GM19351 (cell line): ENCODE results near the gene CDKL1.
A peak's percentile ranks its signal among the peaks of the same experiment; 100 is the strongest.
"Not testable (repeated sequence)": the region's sequence is repeated elsewhere in the genome, so short reads cannot be mapped to it uniquely, and the experiment has no call there.

Source experiments
- ATAC-seq: cut with Tn5 transposase; IDR thresholded peaks from one replicate; pipeline ENCODE4 v1.9.1; 2021; ENCODE audit warnings: mild to moderate bottlenecking, moderate library complexity; ENCODE audit not compliant: unreplicated experiment

CDKL1 gene

GRCh38 chr14:50388256-50388931, 8.3 kb downstream of the CDKL1 start:
- ATAC-seq = no peak

GRCh38 chr14:50387548-50387947, 9.1 kb downstream of the CDKL1 start:
- ATAC-seq = no peak

- ATAC-seq = no peak
Observed at GRCh38 chr14:50383618-50384225, 13.0 kb downstream of the CDKL1 start.

- no peak for ATAC-seq
Observed at GRCh38 chr14:50381823-50382287, 14.8 kb downstream of the CDKL1 start.

- ATAC-seq = no peak
Observed at GRCh38 chr14:50381008-50381407, 15.7 kb downstream of the CDKL1 start.

- no peak for ATAC-seq
Observed at GRCh38 chr14:50380455-50380854, 16.2 kb downstream of the CDKL1 start.

- ATAC-seq = no peak
Observed at GRCh38 chr14:50379563-50379962, 17.1 kb downstream of the CDKL1 start.

GRCh38 chr14:50377550-50378085, 19.1 kb downstream of the CDKL1 start:
- no peak for ATAC-seq

- no peak for ATAC-seq
Observed at GRCh38 chr14:50375760-50376159, 20.9 kb downstream of the CDKL1 start.

GRCh38 chr14:50373959-50374358, 22.7 kb downstream of the CDKL1 start:
- no peak for ATAC-seq

- no peak for ATAC-seq
Observed at GRCh38 chr14:50371546-50371945, 25.1 kb downstream of the CDKL1 start.

GRCh38 chr14:50366589-50366988, 30.1 kb downstream of the CDKL1 start:
- ATAC-seq = no peak

- ATAC-seq = no peak
Observed at GRCh38 chr14:50366115-50366514, 30.6 kb downstream of the CDKL1 start.

GRCh38 chr14:50365572-50365971, 31.1 kb downstream of the CDKL1 start:
- not testable (repeated sequence) for ATAC-seq

GRCh38 chr14:50364792-50365191, 31.9 kb downstream of the CDKL1 start:
- ATAC-seq = no peak

GRCh38 chr14:50363714-50364111, 33.0 kb downstream of the CDKL1 start:
- ATAC-seq = peak; percentile 97

GRCh38 chr14:50362764-50363713, 33.6 kb downstream of the CDKL1 start:
- ATAC-seq = peak; percentile 21

GRCh38 chr14:50361473-50362403, 34.9 kb downstream of the CDKL1 start:
- ATAC-seq = not testable (repeated sequence)

- ATAC-seq = no peak
Observed at GRCh38 chr14:50360851-50361250, 35.8 kb downstream of the CDKL1 start.

GRCh38 chr14:50360093-50360492, 36.6 kb downstream of the CDKL1 start:
- ATAC-seq = no peak
